ENCODE results near the gene ADGRG1. TPM values are rescaled to one million over a fixed set of nuclear protein-coding genes. Genes with fewer than 3 reads are reported as not detected.
A peak's percentile ranks its signal among the peaks of the same experiment; 100 is the strongest.

Gene ADGRG1
- total and polyA plus RNA-seq, 2 donors (not counting 1 experiment from before 2014, with no cell fraction given), result 0.20 to 0.61 TPM

- H3K4me1 ChIP-seq (ENCODE audit: control insufficient read depth in 2 of 2, insufficient read depth in 2 of 2, low read length in 2 of 2), result no peaks in the 10 kb centered on the region
- intact Hi-C loops (cut with micrococcal nuclease), result no loop called here
- no peak within 1 kb of the TSS for H3K27ac ChIP-seq (ENCODE audit: low read length in 2 of 2)
- ChIA-PET CTCF (no interaction called here), POLR2A (no interaction called here)
- DNase-seq (no peak), ATAC-seq (ENCODE audit: low read depth) (no peak)
- H3K27me3 ChIP-seq (replicated peaks in 1 of 4; ENCODE audit: control extremely low read depth in 1 of 4, control insufficient read depth in 3 of 4, insufficient read depth in 4 of 4, low read length in 3 of 4), result peaks cover 0 to 3% (median 1%) of the 10 kb centered on the region in 4 experiments
- no peak within 1 kb of the TSS for H2AFZ ChIP-seq (ENCODE audit: insufficient read depth, low read depth, low read length, poor library complexity, severe bottlenecking)
- peak within 1 kb of the TSS in 1 of 5 experiments; percentile 5 for H3K4me3 ChIP-seq (ENCODE audit: control extremely low read depth in 1 of 5, extremely low read depth in 1 of 5, insufficient read depth in 1 of 5, low read depth in 2 of 5, low read length in 4 of 5)
- H3K9ac ChIP-seq (ENCODE audit: low read length), result no peak within 1 kb of the TSS
- 91% methylated on average over 8 of the region's 11 CpGs for WGBS (ENCODE audit: insufficient coverage)
- H3K4me3 Mint-ChIP-seq, result no peak within 1 kb of the TSS
- H3K9me3 Mint-ChIP-seq (ENCODE audit: insufficient read depth), result no peaks in the 10 kb centered on the region
- no peak for TF ChIP-seq CTCF (IDR thresholded peaks at IDR 0.05)
- H3K36me3 ChIP-seq (replicated peaks in 1 of 2; ENCODE audit: control extremely low read depth in 1 of 2, control insufficient read depth in 1 of 2, extremely low read depth in 1 of 2, insufficient read depth in 2 of 2, low read length in 1 of 2), result no peaks in the 10 kb centered on the region
- no peaks in the 10 kb centered on the region for H3K79me2 ChIP-seq (ENCODE audit: control insufficient read depth, insufficient read depth, low read length)
- H3K27ac Mint-ChIP-seq, result no peak within 1 kb of the TSS
- no peaks in the 10 kb centered on the region for H3K4me1 Mint-ChIP-seq
- peaks cover 15% of the 10 kb centered on the region for H3K27me3 Mint-ChIP-seq
- H3K9me3 ChIP-seq (ENCODE audit: control extremely low read depth in 1 of 3, control insufficient read depth in 2 of 3, insufficient read depth in 1 of 3, low read length in 2 of 3), result no peaks in the 10 kb centered on the region
- H4K20me1 ChIP-seq (ENCODE audit: control insufficient read depth, insufficient read depth, low read length, poor library complexity, severe bottlenecking), result no peaks in the 10 kb centered on the region
- H3K4me2 ChIP-seq (replicated peaks; ENCODE audit: low read depth, low read length, poor library complexity, severe bottlenecking), result no peak within 1 kb of the TSS
Measured at GRCh38 chr16:57668263-57668571, 39.8 kb downstream of the ADGRG1 start, which contains the start of gene ADGRG3. Gene ADGRG3, plus strand, starts transcription at chr16:57668306. Its CDS starts 42 bp downstream, at chr16:57668348.

- intact Hi-C loops (cut with micrococcal nuclease), result no loop called here
- H3K9me3 Mint-ChIP-seq (ENCODE audit: insufficient read depth), result no peaks in the 10 kb centered on the region
- WGBS (ENCODE audit: insufficient coverage), result 94% methylated on average over 20 of the region's 20 CpGs
- H3K27ac Mint-ChIP-seq, result no peak overlapping the region
- TF ChIP-seq CTCF (IDR thresholded peaks at IDR 0.05), result no peak
- no peak for TF ChIP-seq EZH2 (IDR thresholded peaks at IDR 0.05; ENCODE audit: borderline replicate concordance, insufficient read depth, low read depth, low read length, poor library complexity, severe bottlenecking)
- ChIA-PET CTCF (no interaction called here), POLR2A (no interaction called here)
- Histone ChIP-seq H2AFZ (ENCODE audit: insufficient read depth, low read depth, low read length, poor library complexity, severe bottlenecking) (no peak overlapping the region), H3K4me3 (ENCODE audit: control extremely low read depth in 1 of 5, extremely low read depth in 1 of 5, insufficient read depth in 1 of 5, low read depth in 2 of 5, low read length in 4 of 5) (peak overlapping the region in 1 of 5 experiments; percentile 1), H3K27me3 (replicated peaks in 1 of 4; ENCODE audit: control extremely low read depth in 1 of 4, control insufficient read depth in 3 of 4, insufficient read depth in 4 of 4, low read length in 3 of 4) (peaks cover 0 to 4% (median 2%) of the 10 kb centered on the region in 4 experiments), H3K4me1 (ENCODE audit: control insufficient read depth in 2 of 2, insufficient read depth in 2 of 2, low read length in 2 of 2) (no peaks in the 10 kb centered on the region), H3K4me2 (replicated peaks; ENCODE audit: low read depth, low read length, poor library complexity, severe bottlenecking) (no peak overlapping the region), H3K9me3 (ENCODE audit: control extremely low read depth in 1 of 3, control insufficient read depth in 2 of 3, insufficient read depth in 1 of 3, low read length in 2 of 3) (no peaks in the 10 kb centered on the region), H3K9ac (ENCODE audit: low read length) (no peak overlapping the region), H3K27ac (ENCODE audit: low read length in 2 of 2) (no peak overlapping the region), H3K79me2 (ENCODE audit: control insufficient read depth, insufficient read depth, low read length) (no peaks in the 10 kb centered on the region), H3K36me3 (replicated peaks in 1 of 2; ENCODE audit: control extremely low read depth in 1 of 2, control insufficient read depth in 1 of 2, extremely low read depth in 1 of 2, insufficient read depth in 2 of 2, low read length in 1 of 2) (no peaks in the 10 kb centered on the region), H4K20me1 (ENCODE audit: control insufficient read depth, insufficient read depth, low read length, poor library complexity, severe bottlenecking) (no peaks in the 10 kb centered on the region)
- H3K4me1 Mint-ChIP-seq, result no peaks in the 10 kb centered on the region
- H3K27me3 Mint-ChIP-seq, result peaks cover 19% of the 10 kb centered on the region
- ATAC-seq (ENCODE audit: low read depth) (no peak), DNase-seq (no peak)
- no peak overlapping the region for H3K4me3 Mint-ChIP-seq
Measured at GRCh38 chr16:57668630-57669475, 40.4 kb downstream of the ADGRG1 start.

Data from B cell (primary cell).